Measurements from ENCODE around the gene CCR9.

Gene CCR9

DNA sequence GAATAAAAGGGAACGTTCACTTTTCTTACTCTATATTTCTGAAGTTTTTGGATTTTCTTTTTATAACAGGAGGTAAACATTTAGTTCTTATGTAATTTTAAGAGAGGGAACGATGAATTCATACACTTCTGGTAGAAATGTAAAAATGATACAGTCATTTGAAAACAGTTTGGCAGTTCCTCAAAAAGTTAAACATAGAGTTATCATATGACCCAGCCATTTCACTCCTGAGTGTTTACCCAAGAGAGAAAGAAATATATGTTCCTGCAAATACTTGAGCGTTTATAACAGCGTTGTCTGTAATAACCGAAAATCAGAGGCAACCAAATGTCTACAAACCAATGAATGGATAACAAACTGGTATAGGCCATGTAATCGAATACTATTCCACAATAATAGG lies 20.8 kb upstream of the CCR9 start:
- H3K27me3 ChIP-seq (ENCODE audit: insufficient read depth, poor library complexity, severe bottlenecking), result peaks cover 9% of the 10 kb centered on the region
- no peaks in the 10 kb centered on the region for H3K36me3 ChIP-seq (ENCODE audit: low read depth)
- H3K9me3 ChIP-seq (ENCODE audit: severe bottlenecking), result no peaks in the 10 kb centered on the region
- TF ChIP-seq, protein P1, sequence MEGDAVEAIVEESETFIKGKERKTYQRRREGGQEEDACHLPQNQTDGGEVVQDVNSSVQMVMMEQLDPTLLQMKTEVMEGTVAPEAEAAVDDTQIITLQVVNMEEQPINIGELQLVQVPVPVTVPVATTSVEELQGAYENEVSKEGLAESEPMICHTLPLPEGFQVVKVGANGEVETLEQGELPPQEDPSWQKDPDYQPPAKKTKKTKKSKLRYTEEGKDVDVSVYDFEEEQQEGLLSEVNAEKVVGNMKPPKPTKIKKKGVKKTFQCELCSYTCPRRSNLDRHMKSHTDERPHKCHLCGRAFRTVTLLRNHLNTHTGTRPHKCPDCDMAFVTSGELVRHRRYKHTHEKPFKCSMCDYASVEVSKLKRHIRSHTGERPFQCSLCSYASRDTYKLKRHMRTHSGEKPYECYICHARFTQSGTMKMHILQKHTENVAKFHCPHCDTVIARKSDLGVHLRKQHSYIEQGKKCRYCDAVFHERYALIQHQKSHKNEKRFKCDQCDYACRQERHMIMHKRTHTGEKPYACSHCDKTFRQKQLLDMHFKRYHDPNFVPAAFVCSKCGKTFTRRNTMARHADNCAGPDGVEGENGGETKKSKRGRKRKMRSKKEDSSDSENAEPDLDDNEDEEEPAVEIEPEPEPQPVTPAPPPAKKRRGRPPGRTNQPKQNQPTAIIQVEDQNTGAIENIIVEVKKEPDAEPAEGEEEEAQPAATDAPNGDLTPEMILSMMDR (IDR thresholded peaks at IDR 0.05; ENCODE audit: poor library complexity, severe bottlenecking), result no peak
- no peaks in the 10 kb centered on the region for H3K4me1 ChIP-seq (ENCODE audit: insufficient read depth, poor library complexity, severe bottlenecking)
- DNase-seq (ENCODE audit: low spot score), result no peak
- no peak overlapping the region for H3K27ac ChIP-seq (ENCODE audit: poor library complexity, severe bottlenecking)
- H3K4me3 ChIP-seq (ENCODE audit: severe bottlenecking), result no peak overlapping the region
- ATAC-seq (ENCODE audit: low read depth), result no peak

DNA sequence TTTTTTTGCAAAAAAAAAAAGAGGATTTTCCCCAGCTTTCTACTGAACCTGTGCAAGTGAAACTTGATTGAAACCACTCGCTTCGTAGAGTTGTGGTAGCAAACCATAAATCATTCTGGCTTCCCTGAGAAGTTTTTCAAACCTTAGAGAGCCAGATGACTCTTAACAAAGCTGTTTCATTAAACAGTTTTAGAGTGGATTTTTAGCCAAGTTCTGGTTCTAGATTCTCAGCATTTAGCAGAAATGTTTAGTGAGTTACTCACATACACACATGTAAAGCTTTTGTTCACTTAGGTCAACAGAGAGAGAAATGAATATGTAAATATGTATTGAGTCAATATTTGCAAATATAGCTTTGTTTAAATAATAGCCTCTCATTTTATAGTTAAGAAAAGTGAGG lies 18.1 kb upstream of the CCR9 start:
- no peak for ATAC-seq (ENCODE audit: low read depth)
- Histone ChIP-seq H3K27ac (ENCODE audit: poor library complexity, severe bottlenecking) (no peak overlapping the region), H3K9me3 (ENCODE audit: severe bottlenecking) (no peaks in the 10 kb centered on the region), H3K36me3 (ENCODE audit: low read depth) (no peaks in the 10 kb centered on the region), H3K4me3 (ENCODE audit: severe bottlenecking) (no peak overlapping the region), H3K27me3 (ENCODE audit: insufficient read depth, poor library complexity, severe bottlenecking) (peaks cover 9% of the 10 kb centered on the region), H3K4me1 (ENCODE audit: insufficient read depth, poor library complexity, severe bottlenecking) (no peaks in the 10 kb centered on the region)
- TF ChIP-seq, protein P1 (IDR thresholded peaks at IDR 0.05; ENCODE audit: poor library complexity, severe bottlenecking), result no peak
- DNase-seq (ENCODE audit: low spot score), result no peak

DNA sequence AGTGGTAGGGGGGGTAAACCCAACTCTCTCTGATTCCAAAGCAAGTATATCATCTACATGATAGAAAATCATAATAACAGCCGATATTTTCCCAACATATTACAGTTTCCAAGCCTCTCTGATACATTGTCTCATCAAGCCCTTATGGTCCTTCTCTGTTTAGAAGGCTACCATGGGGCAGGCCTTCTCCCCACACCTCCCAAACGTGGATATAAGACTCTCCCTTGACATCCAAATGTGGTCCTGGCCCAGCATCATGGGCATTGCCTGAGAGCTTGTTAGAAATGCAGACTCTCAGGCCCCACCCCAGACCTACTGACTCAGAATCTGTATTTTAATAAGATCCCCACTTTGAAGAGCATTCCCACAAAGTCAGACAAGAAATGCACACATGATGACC lies 17.7 kb upstream of the CCR9 start:
- H3K27ac ChIP-seq (ENCODE audit: poor library complexity, severe bottlenecking), result no peak overlapping the region
- ATAC-seq (ENCODE audit: low read depth), result no peak
- TF ChIP-seq, protein P1 (IDR thresholded peaks at IDR 0.05; ENCODE audit: poor library complexity, severe bottlenecking), result no peak

DNA sequence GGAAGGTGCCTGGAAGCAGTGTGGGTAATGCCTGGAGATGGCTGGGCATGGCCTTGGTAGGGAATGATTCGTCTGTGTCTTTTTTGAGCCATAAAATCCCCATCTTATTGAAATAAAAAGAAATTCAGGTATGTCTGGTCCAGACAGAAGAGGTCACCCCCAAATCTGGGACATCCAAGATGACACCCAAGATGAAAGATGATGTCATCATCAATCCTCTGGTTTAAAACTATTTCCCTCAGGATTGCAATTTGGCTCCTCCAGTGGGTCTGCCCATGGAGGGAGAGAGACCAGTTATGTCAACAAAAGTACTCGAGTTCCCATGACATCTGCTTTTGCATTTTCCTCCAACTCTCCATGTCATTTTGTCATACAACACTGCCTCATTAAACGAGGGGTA lies 16.7 kb upstream of the CCR9 start:
- TF ChIP-seq, protein P1 (IDR thresholded peaks at IDR 0.05; ENCODE audit: poor library complexity, severe bottlenecking), result no peak
- no peak for DNase-seq (ENCODE audit: low spot score)
- no peak for ATAC-seq (ENCODE audit: low read depth)
- Histone ChIP-seq H3K27ac (ENCODE audit: poor library complexity, severe bottlenecking) (no peak overlapping the region), H3K4me3 (ENCODE audit: severe bottlenecking) (no peak overlapping the region), H3K27me3 (ENCODE audit: insufficient read depth, poor library complexity, severe bottlenecking) (peaks cover 9% of the 10 kb centered on the region), H3K4me1 (ENCODE audit: insufficient read depth, poor library complexity, severe bottlenecking) (no peaks in the 10 kb centered on the region), H3K9me3 (ENCODE audit: severe bottlenecking) (no peaks in the 10 kb centered on the region), H3K36me3 (ENCODE audit: low read depth) (no peaks in the 10 kb centered on the region)

More for the DNA sequence above, 17.7 kb upstream of the CCR9 start:
- H3K4me3 ChIP-seq (ENCODE audit: severe bottlenecking), result no peak overlapping the region
- H3K36me3 ChIP-seq (ENCODE audit: low read depth), result no peaks in the 10 kb centered on the region
- H3K4me1 ChIP-seq (ENCODE audit: insufficient read depth, poor library complexity, severe bottlenecking), result no peaks in the 10 kb centered on the region
- H3K9me3 ChIP-seq (ENCODE audit: severe bottlenecking), result no peaks in the 10 kb centered on the region
- DNase-seq (ENCODE audit: low spot score), result no peak
- peaks cover 9% of the 10 kb centered on the region for H3K27me3 ChIP-seq (ENCODE audit: insufficient read depth, poor library complexity, severe bottlenecking)

DNA sequence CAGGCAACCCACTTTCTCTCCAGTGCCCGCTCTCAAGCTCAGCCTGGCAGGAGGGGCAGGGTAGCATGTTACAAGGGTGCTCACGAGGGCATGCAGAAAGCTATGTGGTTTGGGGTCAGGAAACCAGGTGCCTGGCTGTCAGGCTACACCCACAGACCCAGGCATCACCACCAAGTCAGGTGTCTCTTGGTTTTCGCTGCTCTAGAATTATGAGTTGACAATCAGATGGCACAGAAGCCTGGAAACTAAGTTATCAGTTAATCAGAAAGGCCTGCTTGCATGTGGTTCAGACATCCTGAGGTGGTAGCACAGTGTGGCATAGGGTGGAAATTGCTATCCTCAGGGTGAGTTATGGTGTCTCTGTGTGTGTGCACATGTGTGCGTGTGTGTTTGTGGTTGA lies 16.2 kb upstream of the CCR9 start:
- no peak; the same call in 2 of the 3 replicates for ATAC-seq (ENCODE audit: low read depth)
- Histone ChIP-seq H3K27me3 (ENCODE audit: insufficient read depth, poor library complexity, severe bottlenecking) (peaks cover 9% of the 10 kb centered on the region), H3K27ac (ENCODE audit: poor library complexity, severe bottlenecking) (no peak overlapping the region), H3K9me3 (ENCODE audit: severe bottlenecking) (no peaks in the 10 kb centered on the region), H3K4me3 (ENCODE audit: severe bottlenecking) (no peak overlapping the region), H3K4me1 (ENCODE audit: insufficient read depth, poor library complexity, severe bottlenecking) (no peaks in the 10 kb centered on the region), H3K36me3 (ENCODE audit: low read depth) (no peaks in the 10 kb centered on the region)
- TF ChIP-seq, protein P1 (IDR thresholded peaks at IDR 0.05; ENCODE audit: poor library complexity, severe bottlenecking), result no peak
- DNase-seq (ENCODE audit: low spot score), result no peak
